Stimulated activated naive CD4-positive, alpha-beta T cell treated with Interleukin-2 at 50 U/mL for 16 hours (primary cell): ENCODE data around the gene ELAPOR1.
"Not testable (repeated sequence)": the region's sequence is repeated elsewhere in the genome, so short reads cannot be mapped to it uniquely, and the experiment has no call there.

Experiments
- DNase-seq: peaks from one replicate; lab custom pipeline; 2025; lab: John Stamatoyannopoulos, UW

Gene ELAPOR1

DNA sequence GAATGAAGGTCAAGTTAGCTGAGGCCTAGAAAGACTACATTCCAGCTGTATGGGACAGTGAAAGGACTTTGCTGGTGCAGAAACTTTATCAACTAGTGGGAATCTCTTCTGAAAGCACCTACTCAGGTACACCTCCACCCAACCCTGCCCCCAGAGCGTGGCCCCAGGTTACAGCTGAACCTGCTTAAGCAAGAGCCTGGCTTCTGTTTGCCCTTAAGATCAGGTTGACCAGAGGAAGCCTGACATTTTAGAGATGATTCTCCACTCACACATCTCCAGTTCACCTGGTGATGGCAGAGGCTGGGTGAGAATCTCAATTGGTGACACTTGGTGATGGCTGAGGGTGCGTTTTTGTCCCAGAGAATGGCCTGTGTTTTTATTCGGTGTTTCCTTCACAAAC, 24.0 kb downstream of the ELAPOR1 start:
- no peak for DNase-seq

GRCh38 chr1:109138358-109138757, 24.4 kb downstream of the ELAPOR1 start:
- DNase-seq, result no peak

DNA sequence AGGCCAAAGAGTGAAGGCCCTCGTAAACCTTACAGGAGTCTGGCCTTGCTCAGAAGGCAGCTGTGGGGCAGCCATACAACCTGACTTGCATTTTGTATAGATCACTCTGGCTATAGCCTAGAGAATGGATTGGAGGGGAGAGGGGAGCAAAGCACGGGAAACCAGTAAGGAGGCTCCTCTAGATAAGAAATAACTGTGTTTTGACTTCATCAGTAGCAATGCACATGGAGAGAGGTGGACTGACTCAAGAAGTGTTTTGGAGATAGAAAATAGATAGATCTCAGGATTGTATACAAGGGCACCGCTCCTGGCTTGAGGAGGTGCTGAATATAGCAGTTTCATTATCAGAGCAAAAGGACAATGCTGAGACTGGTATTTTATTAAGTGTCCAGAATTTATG, 26.5 kb downstream of the ELAPOR1 start:
- DNase-seq, result no peak

DNA sequence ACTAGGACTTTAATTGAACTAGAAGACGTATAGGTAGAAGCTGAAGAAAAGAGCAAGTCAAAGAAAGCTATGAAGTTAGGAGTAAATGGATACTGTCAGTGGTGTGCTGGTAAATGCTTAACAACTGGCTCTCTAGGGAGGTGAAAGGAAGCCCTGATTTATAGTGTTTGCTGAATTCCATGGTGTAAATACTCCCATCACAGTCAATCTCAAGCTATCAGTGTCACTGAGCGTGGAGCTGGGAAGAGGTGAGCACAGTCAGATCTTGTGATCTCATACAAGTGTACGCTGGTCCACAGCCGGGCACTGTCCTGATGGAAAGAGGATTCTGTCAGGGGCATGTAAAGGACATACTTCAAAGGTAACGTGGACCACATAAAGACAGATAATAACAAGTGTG, 28.3 kb downstream of the ELAPOR1 start:
- no peak for DNase-seq

GRCh38 chr1:109142725-109143124, 28.8 kb downstream of the ELAPOR1 start:
- DNase-seq, result not testable (repeated sequence)

DNA sequence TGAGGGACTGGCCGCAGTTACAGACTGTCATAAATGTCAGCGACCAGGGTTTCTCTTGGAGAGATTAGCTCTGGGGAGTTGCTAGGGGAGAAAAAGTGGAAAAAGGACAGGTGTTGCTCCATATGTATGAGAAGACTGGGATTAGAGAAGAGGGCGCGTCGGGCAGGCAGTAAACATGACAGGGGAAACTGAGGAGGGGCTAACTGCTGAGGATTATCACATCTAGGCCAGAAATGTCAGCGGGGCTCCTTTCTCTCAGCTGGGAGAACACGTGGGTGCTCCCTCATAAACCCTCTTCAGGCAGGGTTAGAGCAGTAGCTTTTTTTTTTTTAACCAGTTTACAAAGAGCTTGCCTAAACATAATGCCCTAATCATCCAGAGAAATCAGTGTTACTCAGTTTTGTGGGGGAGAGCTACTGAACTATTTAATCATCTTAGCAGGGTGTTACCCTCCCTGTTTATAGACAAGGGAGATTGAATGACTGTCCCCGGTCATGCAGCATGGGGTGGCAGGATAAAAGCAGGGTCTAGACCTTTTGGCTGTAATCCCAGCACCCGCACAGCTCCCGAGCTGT, 35.2 kb downstream of the ELAPOR1 start:
- DNase-seq, result no peak

DNA sequence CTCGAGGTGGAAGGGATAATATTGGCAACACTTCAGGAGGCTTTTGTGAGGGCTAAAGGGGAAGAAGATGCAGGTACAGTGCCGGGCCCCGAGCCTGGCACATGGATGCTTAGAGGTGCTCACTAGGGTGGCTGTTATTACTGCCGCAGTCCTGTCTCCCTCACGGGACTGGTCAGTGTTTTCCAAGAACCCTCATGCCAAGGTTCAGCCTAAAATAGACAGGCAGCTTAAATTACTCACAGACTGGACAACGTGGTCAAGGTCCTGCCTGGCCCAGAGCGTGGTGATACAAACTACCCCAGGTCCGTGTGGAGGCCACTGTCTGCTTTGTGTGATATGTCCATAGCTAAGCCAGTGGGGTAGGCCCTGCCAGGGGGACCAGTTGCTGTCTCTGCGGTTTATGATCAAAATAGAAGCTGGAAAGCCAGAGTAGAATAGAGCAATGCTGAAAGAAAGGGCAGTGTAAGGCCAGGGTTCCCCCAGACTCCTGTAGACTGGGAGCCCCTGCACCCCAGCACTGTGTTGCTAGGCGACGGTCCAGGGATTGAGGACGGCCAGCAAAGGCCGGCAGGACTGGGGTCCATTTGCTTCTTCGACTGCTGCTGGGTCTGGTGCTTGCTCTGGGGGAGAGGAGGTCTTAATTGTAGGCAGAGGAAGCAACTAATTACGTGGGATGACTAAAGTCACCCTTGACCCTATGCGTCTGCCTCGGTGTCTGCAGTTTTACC, 36.1 kb downstream of the ELAPOR1 start:
- DNase-seq, result no peak

GRCh38 chr1:109151146-109151990, 37.5 kb downstream of the ELAPOR1 start:
- DNase-seq, result no peak

DNA sequence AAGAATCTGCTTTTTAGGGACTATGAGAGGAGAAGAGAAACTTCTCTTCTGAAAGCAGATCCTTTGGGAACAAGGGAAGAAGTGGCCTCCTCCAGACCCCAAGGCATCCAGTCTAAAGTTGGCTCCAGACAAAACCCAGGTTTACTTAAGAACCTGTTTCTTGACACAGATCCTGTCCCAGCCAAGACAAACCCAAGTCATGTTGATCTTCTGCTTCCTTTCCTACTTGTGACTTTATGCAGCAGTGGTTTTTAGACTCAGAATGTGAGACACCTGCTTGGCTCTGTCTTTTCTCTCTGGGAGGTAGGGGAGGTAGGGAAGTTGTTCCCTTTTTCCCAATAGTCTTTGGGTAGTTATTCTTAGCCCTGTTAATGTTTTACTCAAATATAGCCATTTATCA, 38.3 kb downstream of the ELAPOR1 start:
- no peak for DNase-seq

DNA sequence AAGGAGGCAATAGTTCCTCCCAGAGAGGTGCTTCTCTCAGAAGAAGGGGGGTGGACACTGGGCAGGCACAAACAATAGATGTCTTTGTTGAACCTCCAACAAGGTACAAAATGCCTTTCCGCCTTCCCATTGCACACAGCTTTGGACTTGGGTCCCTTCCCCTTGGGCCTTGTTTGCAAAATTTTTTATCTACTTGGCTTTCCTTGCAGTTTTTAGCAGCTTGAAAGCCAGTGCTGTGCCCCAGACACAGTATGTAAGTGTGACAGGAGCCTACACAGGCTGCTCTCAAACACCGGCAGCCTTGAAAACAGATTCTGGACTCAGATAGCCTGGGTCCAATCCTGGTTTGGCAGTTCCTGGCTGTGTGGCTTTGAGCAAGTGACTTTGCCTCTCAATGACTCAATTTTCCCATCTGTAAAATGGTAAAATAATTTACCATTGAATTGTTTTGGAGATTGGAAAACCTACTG, 43.0 kb downstream of the ELAPOR1 start:
- no peak for DNase-seq

DNA sequence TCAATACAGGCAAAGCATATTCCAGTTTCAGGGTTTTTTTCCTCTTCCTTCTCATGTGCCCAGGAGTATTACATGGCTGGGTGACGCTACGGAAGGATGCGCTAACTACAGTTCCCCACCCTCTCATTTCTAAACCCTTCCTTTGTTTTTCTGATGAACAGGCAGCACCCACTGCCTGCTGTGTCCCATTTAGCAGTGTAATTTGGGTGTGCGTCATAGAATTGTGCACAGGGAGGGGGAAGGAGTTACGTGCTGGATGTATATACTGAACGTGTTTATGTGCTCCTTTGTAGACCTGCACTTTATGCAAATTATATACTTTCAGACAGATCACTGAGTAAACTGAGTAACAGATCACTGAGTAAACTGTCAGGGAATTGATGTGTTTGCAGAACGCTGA, 44.5 kb downstream of the ELAPOR1 start:
- no peak for DNase-seq

GRCh38 chr1:109159326-109159725, 45.4 kb downstream of the ELAPOR1 start:
- DNase-seq, result no peak

GRCh38 chr1:109160071-109160840, 46.3 kb downstream of the ELAPOR1 start:
- DNase-seq, result no peak

DNA sequence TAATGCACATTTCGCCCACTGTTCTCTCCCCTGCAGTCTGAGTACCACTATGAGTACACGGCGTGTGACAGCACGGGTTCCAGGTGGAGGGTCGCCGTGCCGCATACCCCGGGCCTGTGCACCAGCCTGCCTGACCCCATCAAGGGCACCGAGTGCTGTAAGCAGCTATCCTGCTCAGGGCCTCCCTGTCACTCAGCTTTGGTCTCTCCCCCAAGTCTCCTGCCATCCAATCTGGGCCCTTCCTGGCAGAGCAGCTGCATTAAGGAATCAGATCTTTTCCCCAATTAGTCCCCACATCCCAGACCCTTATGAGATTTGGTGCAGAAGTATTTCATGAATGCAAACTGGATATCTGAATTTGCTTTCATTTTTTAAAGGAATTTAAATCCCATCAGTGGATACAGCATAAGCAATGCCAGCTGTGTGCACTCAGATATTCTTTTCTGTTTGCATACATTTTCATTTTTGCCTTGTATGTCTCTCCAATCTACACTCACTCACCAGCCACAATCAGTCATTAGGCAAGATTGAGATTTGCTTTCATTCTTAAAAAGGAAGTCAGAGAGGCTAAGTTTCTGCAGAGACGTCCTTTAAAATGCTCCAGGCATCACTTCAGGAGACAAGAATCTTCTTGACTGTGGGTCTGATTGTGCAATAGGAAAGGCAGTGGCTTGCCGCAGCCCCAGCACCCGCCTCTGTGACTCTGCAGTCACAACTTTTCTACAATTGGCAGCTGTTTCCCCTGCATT, 48.1 kb downstream of the ELAPOR1 start:
- DNase-seq, result no peak

GRCh38 chr1:109162626-109163025, 48.7 kb downstream of the ELAPOR1 start:
- no peak for DNase-seq

DNA sequence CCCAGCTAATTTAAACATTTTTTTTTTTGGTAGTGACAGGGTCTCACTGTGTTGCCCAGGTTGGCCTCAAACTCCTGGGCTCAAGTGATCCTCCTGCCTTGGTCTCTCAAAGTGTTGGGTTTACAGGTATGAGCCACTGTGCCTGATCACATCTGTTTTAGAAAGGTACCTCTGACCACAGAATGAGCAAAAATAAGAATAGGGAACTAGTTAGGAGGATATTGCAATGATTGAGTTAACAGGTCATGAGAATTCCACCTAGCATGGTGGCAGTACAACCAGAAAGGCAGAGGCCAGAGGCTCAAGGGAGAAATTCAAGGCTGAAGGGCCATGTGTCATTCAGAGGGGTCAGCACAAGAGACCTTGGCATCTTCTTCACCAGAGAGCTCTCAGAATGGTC, 49.6 kb downstream of the ELAPOR1 start:
- DNase-seq, result no peak
